HG03025 (cell line): ENCODE results near the gene RSRC2.
A peak's percentile ranks its signal among the peaks of the same experiment; 100 is the strongest.
"Not testable (repeated sequence)": the region's sequence is repeated elsewhere in the genome, so short reads cannot be mapped to it uniquely, and the experiment has no call there.

ENCODE experiments used
- ATAC-seq: cut with Tn5 transposase; IDR thresholded peaks from one replicate; pipeline ENCODE4 v1.9.1; 2021; ENCODE audit warnings: mild to moderate bottlenecking, moderate library complexity; ENCODE audit not compliant: unreplicated experiment, low FRiP score

RSRC2 gene

GRCh38 chr12:122520676-122521075 lies 6.1 kb downstream of the RSRC2 start:
- no peak for ATAC-seq

- no peak for ATAC-seq
Measured at GRCh38 chr12:122519418-122519817, 7.3 kb downstream of the RSRC2 start.

- no peak for ATAC-seq
Measured at GRCh38 chr12:122518908-122519307, 7.8 kb downstream of the RSRC2 start.

- no peak for ATAC-seq
Measured at GRCh38 chr12:122517877-122518276, 8.9 kb downstream of the RSRC2 start.

GRCh38 chr12:122516544-122517361 lies 10.0 kb downstream of the RSRC2 start:
- no peak for ATAC-seq

GRCh38 chr12:122515275-122515674 lies 11.5 kb downstream of the RSRC2 start:
- no peak for ATAC-seq

- ATAC-seq: no peak
Measured at GRCh38 chr12:122513660-122514059, 13.1 kb downstream of the RSRC2 start.

- not testable (repeated sequence) for ATAC-seq
Measured at GRCh38 chr12:122513028-122513427, 13.7 kb downstream of the RSRC2 start.

- ATAC-seq: no peak
Measured at GRCh38 chr12:122508163-122508562, 18.6 kb downstream of the RSRC2 start.

GRCh38 chr12:122506393-122506938 lies 20.3 kb downstream of the RSRC2 start:
- ATAC-seq: no peak

GRCh38 chr12:122505419-122506051 lies 21.2 kb downstream of the RSRC2 start:
- ATAC-seq: no peak

- no peak for ATAC-seq
Measured at GRCh38 chr12:122503783-122504590, 22.7 kb downstream of the RSRC2 start.

GRCh38 chr12:122503147-122503751 lies 23.5 kb downstream of the RSRC2 start:
- no peak for ATAC-seq

- no peak for ATAC-seq
Measured at GRCh38 chr12:122501489-122501989, 25.2 kb downstream of the RSRC2 start.

- peak; percentile 89 for ATAC-seq
Measured at GRCh38 chr12:122500685-122501488, 25.8 kb downstream of the RSRC2 start, which contains the start of gene ZCCHC8. TSS of gene ZCCHC8 (minus strand) at chr12:122500932. CDS start at chr12:122500840, 92 bp downstream.

GRCh38 chr12:122499991-122500684 lies 26.6 kb downstream of the RSRC2 start:
- peak; percentile 12 for ATAC-seq

- no peak for ATAC-seq
Measured at GRCh38 chr12:122495258-122495657, 31.5 kb downstream of the RSRC2 start.

GRCh38 chr12:122493222-122493621 lies 33.5 kb downstream of the RSRC2 start:
- ATAC-seq: not testable (repeated sequence)

- no peak for ATAC-seq
Measured at GRCh38 chr12:122491991-122492390, 34.7 kb downstream of the RSRC2 start.
